GM18861 (cell line): Measurements from ENCODE around the gene RACGAP1.

Experiments
- ATAC-seq: cut with Tn5 transposase; IDR thresholded peaks from one replicate; pipeline ENCODE4 v1.9.1; 2021; ENCODE audit not compliant: unreplicated experiment

The RACGAP1 gene

DNA sequence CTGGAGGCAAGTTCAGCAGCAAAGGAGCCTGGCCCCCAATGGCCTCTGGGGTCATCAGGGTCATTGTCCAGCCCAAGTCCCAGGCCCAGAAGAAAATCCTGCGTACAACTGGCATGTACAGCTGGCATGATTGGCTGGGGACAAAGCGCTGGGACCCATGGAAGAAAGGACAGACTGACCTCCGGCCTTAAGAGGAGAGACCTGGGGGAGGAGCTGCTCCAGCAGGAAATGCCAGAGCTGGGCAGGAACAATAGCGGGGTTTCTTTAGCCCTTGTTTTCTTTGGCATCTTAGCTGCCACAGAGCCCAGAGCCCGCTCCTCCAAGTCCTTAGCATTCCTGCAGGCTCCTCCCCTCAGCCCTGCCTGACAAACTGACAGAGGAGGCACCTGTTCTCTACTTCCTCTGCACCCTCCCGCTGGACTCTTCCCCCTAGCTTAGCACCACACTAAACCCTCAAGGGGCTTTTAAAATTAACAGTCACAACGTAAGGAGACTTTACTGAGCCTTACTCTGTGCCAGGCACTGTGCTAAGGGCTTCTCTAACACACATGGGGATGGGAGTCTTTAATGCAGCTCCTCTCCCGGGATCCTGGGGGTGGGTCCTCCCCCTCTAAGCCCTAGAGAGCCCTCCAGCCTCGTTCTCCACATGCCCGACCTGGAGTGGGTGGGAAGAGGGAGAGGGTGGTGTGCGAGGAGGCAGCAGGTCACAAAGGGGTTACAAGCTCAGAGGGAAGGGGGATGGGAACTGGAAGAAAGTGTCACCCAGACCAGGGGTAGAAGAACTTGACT is 65.4 kb downstream of the RACGAP1 start:
- no peak for ATAC-seq

- ATAC-seq = no peak
These were observed 67.7 kb downstream of the RACGAP1 start for GRCh38 chr12:49957570-49957967.

GRCh38 chr12:49956663-49957569 is 68.4 kb downstream of the RACGAP1 start:
- ATAC-seq = no peak

DNA sequence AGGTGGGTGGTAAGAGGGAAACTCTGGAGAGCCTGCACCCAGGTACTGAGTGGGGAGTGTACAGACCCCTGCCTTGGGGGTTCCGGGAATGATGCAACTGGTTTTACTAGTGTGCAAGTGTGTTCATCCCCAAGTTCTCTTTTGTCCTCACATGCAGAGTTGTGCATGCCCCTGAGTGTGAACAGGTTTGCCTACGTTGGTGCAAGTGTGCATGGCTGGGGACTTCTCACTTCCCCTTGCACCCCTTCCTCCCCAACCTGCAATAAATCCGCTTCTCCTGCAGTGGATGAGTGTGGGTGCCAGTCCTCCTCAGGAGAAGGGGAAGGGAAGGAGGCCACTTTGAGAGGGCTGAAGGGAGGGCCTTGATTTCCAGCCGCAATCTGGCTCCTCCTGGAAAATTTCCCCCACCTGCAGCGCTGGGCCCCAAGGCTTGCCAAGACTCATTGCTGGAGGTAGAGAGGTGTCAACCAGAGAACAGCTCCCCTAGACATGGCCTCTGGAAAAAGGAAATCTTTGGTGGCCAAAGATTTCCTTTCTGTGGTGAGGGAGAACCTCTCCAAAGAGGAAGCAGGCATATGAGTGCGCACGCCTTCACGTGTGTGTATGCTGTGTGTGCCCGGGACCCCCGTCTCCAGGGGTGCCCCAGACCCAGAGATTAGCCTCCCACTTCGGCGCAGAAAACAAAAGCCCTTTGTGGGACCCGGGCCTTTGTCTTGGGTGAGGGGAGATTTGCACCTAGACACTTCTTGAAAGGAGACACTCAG is 69.2 kb downstream of the RACGAP1 start:
- no peak for ATAC-seq

- no peak for ATAC-seq
These were observed 70.1 kb downstream of the RACGAP1 start for GRCh38 chr12:49954863-49955830.

- no peak for ATAC-seq
These were observed 71.1 kb downstream of the RACGAP1 start for GRCh38 chr12:49953961-49954846.

GRCh38 chr12:49953151-49953550 is 72.1 kb downstream of the RACGAP1 start:
- ATAC-seq = no peak

- ATAC-seq = no peak
These were observed 72.8 kb downstream of the RACGAP1 start for GRCh38 chr12:49952391-49953055.

- no peak for ATAC-seq
These were observed 73.7 kb downstream of the RACGAP1 start for GRCh38 chr12:49951411-49952240.

DNA sequence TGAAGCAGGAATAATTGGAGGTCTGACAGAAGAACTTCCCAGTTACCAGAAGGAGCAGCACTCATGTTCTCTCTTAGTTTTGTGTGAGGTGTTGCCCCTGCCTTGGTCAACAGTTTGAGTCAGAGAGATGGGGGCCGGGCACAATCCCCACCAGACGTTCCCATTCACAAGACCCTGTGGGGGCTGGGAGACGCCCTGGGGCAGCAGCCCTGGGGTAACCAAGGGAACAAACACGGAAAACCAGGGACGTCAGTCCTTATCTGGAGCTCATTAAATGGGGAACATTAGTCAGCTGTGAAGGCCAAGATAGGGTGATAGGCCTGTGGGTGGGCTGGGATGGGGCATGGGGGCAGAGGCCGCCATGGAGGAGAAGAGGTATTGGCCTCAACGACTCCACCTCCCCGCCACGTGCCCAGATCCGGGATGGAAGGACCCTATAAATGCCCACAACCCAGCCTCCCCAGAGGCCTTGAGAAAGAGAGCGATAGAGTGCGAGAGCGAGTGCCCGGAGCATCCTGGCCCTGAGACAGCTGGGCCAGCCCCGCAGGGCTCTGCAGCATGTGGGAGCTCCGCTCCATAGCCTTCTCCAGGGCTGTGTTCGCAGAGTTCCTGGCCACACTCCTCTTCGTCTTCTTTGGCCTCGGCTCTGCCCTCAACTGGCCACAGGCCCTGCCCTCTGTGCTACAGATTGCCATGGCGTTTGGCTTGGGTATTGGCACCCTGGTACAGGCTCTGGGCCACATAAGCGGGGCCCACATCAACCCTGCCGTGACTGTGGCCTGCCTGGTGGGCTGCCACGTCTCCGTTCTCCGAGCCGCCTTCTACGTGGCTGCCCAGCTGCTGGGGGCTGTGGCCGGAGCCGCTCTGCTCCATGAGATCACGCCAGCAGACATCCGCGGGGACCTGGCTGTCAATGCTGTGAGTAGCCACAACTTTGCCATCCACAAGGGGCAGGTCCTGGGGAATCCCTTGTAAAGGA is 74.7 kb downstream of the RACGAP1 start, which contains the start of gene AQP2:
Gene AQP2 (plus strand): TSS at position 465 of the 979 bp plus-strand sequence. CDS start 94 bp downstream, at position 559.
- no peak for ATAC-seq

DNA sequence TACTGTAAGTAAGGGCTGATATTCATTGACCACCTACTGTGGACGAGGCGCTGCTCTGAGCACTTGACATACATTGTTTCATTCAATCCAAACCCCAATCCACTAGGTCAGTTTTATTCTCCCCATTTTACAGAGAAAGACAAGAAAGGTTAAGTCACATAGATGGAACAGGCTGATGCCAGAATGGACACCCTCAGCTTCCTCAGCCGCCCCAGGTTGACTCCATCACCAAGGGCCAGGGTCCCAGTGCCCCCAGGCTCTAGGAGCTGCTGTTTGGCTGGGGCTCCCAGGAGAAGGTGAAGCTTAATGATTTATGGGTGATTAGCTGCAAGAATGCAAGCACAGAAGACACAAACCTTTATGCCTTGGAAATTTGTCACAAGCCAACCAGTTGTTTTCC is 75.4 kb downstream of the RACGAP1 start:
- ATAC-seq = no peak

GRCh38 chr12:49948866-49949845 is 76.1 kb downstream of the RACGAP1 start:
- no peak for ATAC-seq

DNA sequence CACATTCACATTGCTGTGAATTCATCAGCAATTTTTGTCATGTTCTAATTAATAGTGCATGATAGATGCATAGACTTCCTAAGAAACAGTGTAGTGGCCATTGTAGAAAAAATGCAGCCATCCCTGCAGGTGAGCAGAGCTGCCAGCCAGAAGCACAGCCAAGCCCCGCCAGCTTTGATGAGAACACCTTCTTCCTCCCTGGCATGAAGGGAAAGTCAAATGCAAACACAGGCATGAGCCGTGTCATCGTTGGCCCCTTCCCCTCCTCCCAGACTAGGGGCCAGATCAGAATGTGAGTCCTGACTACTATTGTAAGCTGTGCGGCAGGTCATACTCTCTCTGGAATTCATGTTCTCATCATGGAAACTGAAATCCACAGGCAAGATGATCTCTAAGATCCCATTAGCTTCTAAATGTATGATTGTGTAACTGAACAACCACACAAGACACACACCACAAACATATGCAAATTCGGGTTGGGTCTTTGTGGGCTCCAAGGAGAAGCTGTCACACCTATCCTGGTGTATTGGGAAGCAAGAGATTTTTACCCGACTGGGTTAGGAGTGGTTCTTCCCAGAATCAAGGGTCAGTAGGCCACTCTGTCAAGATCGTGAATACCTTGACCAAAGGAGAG is 77.6 kb downstream of the RACGAP1 start:
- no peak for ATAC-seq

GRCh38 chr12:49946497-49946896 is 78.8 kb downstream of the RACGAP1 start:
- ATAC-seq = no peak

- ATAC-seq = no peak
These were observed 79.2 kb downstream of the RACGAP1 start for GRCh38 chr12:49946086-49946485.
